Endothelial cell of umbilical vein (primary cell): ENCODE measurements around the gene LRFN2. TPM values are rescaled to one million over a fixed set of nuclear protein-coding genes. Genes with fewer than 3 reads are reported as not detected.

ENCODE experiments used
- BruUV-seq: library from RNA; stranded (reverse); fragments of 400-500 nt; replicated peaks from 2 replicates; lab custom pipeline; 2021; lab: Mats Ljungman, UMichigan
- CTCF ChIA-PET: fragments of 300-600, 350-600 bp; sonication (Branson Sonifier 250); formaldehyde crosslinking; loops from one replicate; lab custom pipeline; 2021; ENCODE audit warnings: antibody characterized with exemption, inconsistent platforms; lab: Charles Lee
- POLR2A ChIA-PET: fragments of 300-600, 350-600 bp; sonication (Branson Sonifier 250); formaldehyde crosslinking; loops from one replicate; lab custom pipeline; 2021; ENCODE audit warnings: antibody characterized with exemption, inconsistent platforms; lab: Charles Lee
- DNase-seq: peaks from one replicate; pipeline ENCODE4 v3.0.0-alpha.2; 2011; ENCODE audit warnings: low read depth, low spot score
- FAIRE-seq: peaks from 2 replicates; lab custom pipeline; 2011; peaks lifted over from hg19 to GRCh38; lab: Jason Lieb, UNC
- H2AFZ ChIP-seq: 2 replicates; pipeline ENCODE4 v1.6.0; 2012; ENCODE audit warnings: low read depth, low read length, control low read depth, inconsistent platforms
- H3K27ac ChIP-seq: 2 replicates; pipeline ENCODE4 v1.5.1; 2011; ENCODE audit warnings: low read depth, mild to moderate bottlenecking, control low read depth, low read length, moderate library complexity; ENCODE audit not compliant: insufficient read depth
- H3K27me3 ChIP-seq, 2 experiments: 2 replicates each; pipeline versions ENCODE4 v1.6.0 to v1.6.1; 2011; ENCODE audit warnings: low read length in 2 of 2, mixed read lengths in 1 of 2; ENCODE audit not compliant: control insufficient read depth in 2 of 2, insufficient read depth in 2 of 2
- H3K36me3 ChIP-seq, 2 experiments: 2 replicates in 1 of 2; 3 replicates in 1 of 2; pipeline ENCODE4 v1.5.1; 2011; ENCODE audit warnings: low read length in 2 of 2, mild to moderate bottlenecking in 1 of 2, moderate library complexity in 1 of 2; ENCODE audit not compliant: control insufficient read depth in 2 of 2, insufficient read depth in 2 of 2; ENCODE audit errors: extremely low read depth in 1 of 2
- H3K4me1 ChIP-seq: 3 replicates; pipeline ENCODE4 v1.5.1; 2011; ENCODE audit warnings: mild to moderate bottlenecking, low read length; ENCODE audit not compliant: control insufficient read depth, insufficient read depth; ENCODE audit errors: extremely low read depth
- H3K4me2 ChIP-seq: 2 replicates; pipeline ENCODE4 v1.6.1; 2011; ENCODE audit warnings: low read length, control low read depth, mixed read lengths; ENCODE audit not compliant: insufficient read depth
- H3K4me3 ChIP-seq, 3 experiments: fragments of 200-600 bp in 1 of 3; sonication (generic), shearing (Covaris generic) in 1 of 3; replicated peaks in 1 of 3; 2 replicates each; pipeline ENCODE4 v1.5.1; 2011 to 2016; ENCODE audit warnings: control low read depth in 3 of 3, low read length in 3 of 3, mild to moderate bottlenecking in 2 of 3, inconsistent platforms in 1 of 3, low read depth in 1 of 3, moderate library complexity in 1 of 3; ENCODE audit not compliant: insufficient read depth in 1 of 3
- H3K79me2 ChIP-seq: 2 replicates; pipeline ENCODE4 v1.6.0; 2012; ENCODE audit warnings: low read length, inconsistent platforms; ENCODE audit not compliant: control insufficient read depth, insufficient read depth
- H3K9ac ChIP-seq: replicated peaks from 2 replicates; pipeline ENCODE3; 2011; ENCODE audit warnings: low read length, control low read depth; ENCODE audit not compliant: insufficient read depth; ENCODE audit errors: extremely low read depth
- H3K9me1 ChIP-seq: replicated peaks from 3 replicates; pipeline ENCODE4 v1.6.0; 2011; ENCODE audit warnings: mild to moderate bottlenecking, low read length; ENCODE audit not compliant: control insufficient read depth, insufficient read depth; ENCODE audit errors: extremely low read depth
- H3K9me3 ChIP-seq: replicated peaks from 2 replicates; pipeline ENCODE4 v1.5.1; 2012; ENCODE audit warnings: low read length, inconsistent platforms; ENCODE audit not compliant: control insufficient read depth, insufficient read depth
- H4K20me1 ChIP-seq: replicated peaks from 2 replicates; pipeline ENCODE3; 2011; ENCODE audit warnings: mild to moderate bottlenecking, low read length; ENCODE audit not compliant: control insufficient read depth, insufficient read depth; ENCODE audit errors: extremely low read depth
- EZH2 ChIP-seq: IDR thresholded peaks from 2 replicates; pipeline ENCODE4 v1.6.1; 2012; ENCODE audit warnings: borderline replicate concordance, low read depth, mild to moderate bottlenecking, moderate library complexity, low read length, inconsistent platforms; ENCODE audit not compliant: severe bottlenecking
- FOS ChIP-seq: IDR thresholded peaks from 2 replicates; pipeline ENCODE4 v1.6.1; 2011; ENCODE audit warnings: mild to moderate bottlenecking, low read length, moderate library complexity, borderline replicate concordance; ENCODE audit not compliant: insufficient read depth
- GATA2 ChIP-seq: IDR thresholded peaks from 2 replicates; pipeline ENCODE4 v1.7.0; 2011; ENCODE audit warnings: low read depth, mild to moderate bottlenecking, moderate library complexity, mixed read lengths, low read length; ENCODE audit not compliant: insufficient read length, insufficient read depth
- JUN ChIP-seq: IDR thresholded peaks from 2 replicates; pipeline ENCODE4 v1.6.1; 2011; ENCODE audit warnings: borderline replicate concordance, low read depth; ENCODE audit not compliant: insufficient read length, insufficient read depth
- MYC ChIP-seq: IDR thresholded peaks from one replicate; pipeline ENCODE4 v1.6.1; 2011; ENCODE audit warnings: mild to moderate bottlenecking, low read depth, low read length
- POLR2A ChIP-seq: IDR thresholded peaks from 2 replicates; pipeline ENCODE4 v1.6.1; 2012; ENCODE audit warnings: low read depth, mild to moderate bottlenecking, control low read depth, low read length
- POLR2AphosphoS5 ChIP-seq: IDR thresholded peaks from 2 replicates; pipeline ENCODE4 v1.6.1; 2012; ENCODE audit warnings: low read depth, mild to moderate bottlenecking, control low read depth, low read length, moderate library complexity; ENCODE audit not compliant: insufficient read depth
- dilution Hi-C: fragments of 300-500 bp; cut with MboI; formaldehyde crosslinking; loops from one replicate; pipeline ENCODE4 v1.15.0; 2019; ENCODE audit warnings: low sequenced_read_pairs; ENCODE audit not compliant: extremely low pct_ligation_motif_present
- intact Hi-C: fragments of 100-400 bp; cut with micrococcal nuclease; formaldehyde crosslinking; loops from one replicate; pipeline ENCODE4 v1.10.0; 2022
- polyA plus RNA-seq, 4 experiments: library from polyadenylated mRNA; depleted of rRNA in 3 of 4; stranded (reverse) in 3 of 4; unstranded in 1 of 4; fragments of >200 nt; gene quantifications; 2 replicates each; pipeline versions ENCODE4 v1.2.1 to v1.2.3, GENCODE V29; 2011 to 2012; ENCODE audit warnings: missing spikeins in 1 of 4
- total RNA-seq: library from RNA; stranded (reverse); gene quantifications from 2 replicates; pipeline ENCODE4 v1.2.3, GENCODE V29; 2021
- TF ChIP-seq, protein P1 (sequence below): IDR thresholded peaks from 2 replicates; pipeline ENCODE4 v1.6.1; 2011; ENCODE audit not compliant: insufficient read depth, insufficient read length
- TF ChIP-seq, protein P2 (sequence below), 2 donors: IDR thresholded peaks; 1 replicate in 1 of 2; 2 replicates in 1 of 2; pipeline ENCODE4 v1.5.1; 2011; ENCODE audit warnings: low read length in 2 of 2, mild to moderate bottlenecking in 2 of 2, moderate library complexity in 2 of 2, control low read depth in 1 of 2, inconsistent platforms in 1 of 2, low read depth in 1 of 2; ENCODE audit not compliant: insufficient read depth in 1 of 2; ENCODE audit errors: extremely low read depth in 1 of 2

The LRFN2 gene
- total and polyA plus RNA-seq, 2 donors (not counting 3 experiments of a cell fraction or from before 2014, with no cell fraction given) = not detected

DNA sequence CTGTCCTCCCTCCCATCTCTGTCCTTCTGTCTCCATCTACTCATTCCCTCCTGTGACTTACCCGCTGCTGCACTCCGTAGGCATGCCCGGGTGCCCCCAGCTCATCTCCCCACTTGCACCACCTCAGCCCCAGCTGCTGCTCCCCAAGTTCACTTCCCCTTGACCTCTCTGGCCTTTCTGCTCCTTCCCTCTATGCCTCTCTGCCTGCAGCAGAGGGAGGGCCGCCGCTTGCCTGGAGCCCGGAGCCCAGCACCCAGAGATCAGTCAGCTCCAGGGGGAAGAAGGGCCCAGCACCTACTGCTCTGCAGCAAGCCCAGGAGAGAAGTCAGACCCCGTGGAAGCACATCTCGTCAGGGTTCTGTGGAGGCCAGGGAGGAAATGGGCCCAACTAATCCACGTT lies 97.4 kb downstream of the LRFN2 start:
- POLR2A ChIA-PET = no interaction called here
- no peak overlapping the region for H2AFZ ChIP-seq
- BruUV-seq = no TSS peak
- CTCF ChIA-PET = no interaction called here
- no peaks in the 10 kb centered on the region for H3K9me3 ChIP-seq
- no peak overlapping the region for H3K9ac ChIP-seq
- H3K27ac ChIP-seq = no peak overlapping the region
- no peaks in the 10 kb centered on the region for H3K4me1 ChIP-seq
- no peaks in the 10 kb centered on the region for H4K20me1 ChIP-seq
- no peaks in the 10 kb centered on the region for H3K9me1 ChIP-seq
- no peak overlapping the region for H3K4me3 ChIP-seq
- TF ChIP-seq, protein P1, sequence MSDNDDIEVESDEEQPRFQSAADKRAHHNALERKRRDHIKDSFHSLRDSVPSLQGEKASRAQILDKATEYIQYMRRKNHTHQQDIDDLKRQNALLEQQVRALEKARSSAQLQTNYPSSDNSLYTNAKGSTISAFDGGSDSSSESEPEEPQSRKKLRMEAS = no peak
- TF ChIP-seq JUN (no peak), EZH2 (no peak), MYC (no peak), FOS (no peak), POLR2A (no peak), GATA2 (no peak), POLR2AphosphoS5 (no peak)
- TF ChIP-seq, protein P2, sequence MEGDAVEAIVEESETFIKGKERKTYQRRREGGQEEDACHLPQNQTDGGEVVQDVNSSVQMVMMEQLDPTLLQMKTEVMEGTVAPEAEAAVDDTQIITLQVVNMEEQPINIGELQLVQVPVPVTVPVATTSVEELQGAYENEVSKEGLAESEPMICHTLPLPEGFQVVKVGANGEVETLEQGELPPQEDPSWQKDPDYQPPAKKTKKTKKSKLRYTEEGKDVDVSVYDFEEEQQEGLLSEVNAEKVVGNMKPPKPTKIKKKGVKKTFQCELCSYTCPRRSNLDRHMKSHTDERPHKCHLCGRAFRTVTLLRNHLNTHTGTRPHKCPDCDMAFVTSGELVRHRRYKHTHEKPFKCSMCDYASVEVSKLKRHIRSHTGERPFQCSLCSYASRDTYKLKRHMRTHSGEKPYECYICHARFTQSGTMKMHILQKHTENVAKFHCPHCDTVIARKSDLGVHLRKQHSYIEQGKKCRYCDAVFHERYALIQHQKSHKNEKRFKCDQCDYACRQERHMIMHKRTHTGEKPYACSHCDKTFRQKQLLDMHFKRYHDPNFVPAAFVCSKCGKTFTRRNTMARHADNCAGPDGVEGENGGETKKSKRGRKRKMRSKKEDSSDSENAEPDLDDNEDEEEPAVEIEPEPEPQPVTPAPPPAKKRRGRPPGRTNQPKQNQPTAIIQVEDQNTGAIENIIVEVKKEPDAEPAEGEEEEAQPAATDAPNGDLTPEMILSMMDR (IDR thresholded peaks at IDR 0.05; ENCODE audit: extremely low read depth in 1 of 2, insufficient read depth in 1 of 2, low read depth in 1 of 2, low read length in 2 of 2) = no peak
- no peak overlapping the region for H3K4me2 ChIP-seq
- no peak for FAIRE-seq
- dilution Hi-C loops = no loop called here
- H3K79me2 ChIP-seq = no peaks in the 10 kb centered on the region
- intact Hi-C loops = no loop called here
- no peaks in the 10 kb centered on the region for H3K27me3 ChIP-seq
- DNase-seq = no peak
- H3K36me3 ChIP-seq = no peaks in the 10 kb centered on the region
